Measurements from ENCODE around the gene SAMD4B. TPM values are rescaled to one million over a fixed set of nuclear protein-coding genes. Genes with fewer than 3 reads are reported as not detected.

The SAMD4B gene
- total and polyA plus RNA-seq, 9 donors, result 59.0 to 139 (median 110) TPM

- Histone ChIP-seq H3K9me3 (no peaks in the 10 kb centered on the region), H3K27ac (peak overlapping the region; percentile 87 to 98), H3K27me3 (no peaks in the 10 kb centered on the region), H3K36me3 (no peaks in the 10 kb centered on the region), H3K4me3 (peak overlapping the region; percentile 97), H3K4me1 (ENCODE audit: insufficient read depth) (peaks cover 24% of the 10 kb centered on the region)
- 10 to 12% (median 11%) methylated on average over 9 of the region's 9 CpGs for WGBS, 3 donors
- TF ChIP-seq POLR2A (IDR thresholded peaks at IDR 0.05) (peak; percentile 61), EP300 (IDR thresholded peaks at IDR 0.05) (no peak), CTCF (IDR thresholded peaks at IDR 0.05) (peak in 1 of 3 donors; percentile 8)
- peak in 3 of 5 donors; percentile 65 to 78 (median 65) for DNase-seq
- intact Hi-C loops (cut with DNase I), result no loop called here
Measured at GRCh38 chr19:39411081-39411831, 69.0 kb downstream of the SAMD4B start.

GRCh38 chr19:39411832-39412099 lies 69.5 kb downstream of the SAMD4B start:
- Histone ChIP-seq H3K27me3 (no peaks in the 10 kb centered on the region), H3K27ac (peak overlapping the region; percentile 87 to 98), H3K36me3 (no peaks in the 10 kb centered on the region), H3K9me3 (no peaks in the 10 kb centered on the region), H3K4me1 (ENCODE audit: insufficient read depth) (peaks cover 24% of the 10 kb centered on the region), H3K4me3 (no peak overlapping the region)
- peak; percentile 39 to 94 (median 92) for TF ChIP-seq CTCF (IDR thresholded peaks at IDR 0.05)
- TF ChIP-seq POLR2A (IDR thresholded peaks at IDR 0.05), result no peak
- no peak for TF ChIP-seq EP300 (IDR thresholded peaks at IDR 0.05)
- DNase-seq, result peak; percentile 82 to 92 (median 88)
- 0 to 2% (median 1%) methylated on average over 7 of the region's 7 CpGs for WGBS, 3 donors
- intact Hi-C loops (cut with DNase I), result loop anchor here in 2 of 4 donors (2.0 kb wide), 2 partner anchors 15 to 33 kb away; partner anchors contain the start of gene SUPT5H (in 1 of the 2)

GRCh38 chr19:39412100-39412866 lies 70.1 kb downstream of the SAMD4B start, which contains the start of gene PLEKHG2:
TSS of gene PLEKHG2 (plus strand) at chr19:39412669. CDS start at chr19:39414087, 1,418 bp downstream.
- Histone ChIP-seq H3K27ac (peak within 1 kb of the TSS; percentile 87 to 98), H3K9me3 (no peaks in the 10 kb centered on the region), H3K27me3 (no peaks in the 10 kb centered on the region), H3K36me3 (no peaks in the 10 kb centered on the region), H3K4me1 (ENCODE audit: insufficient read depth) (peaks cover 24% of the 10 kb centered on the region), H3K4me3 (peak within 1 kb of the TSS; percentile 97)
- TF ChIP-seq POLR2A (IDR thresholded peaks at IDR 0.05), result peak; percentile 57
- peak; percentile 91 to 93 (median 92) for TF ChIP-seq CTCF (IDR thresholded peaks at IDR 0.05)
- peak; percentile 86 for TF ChIP-seq EP300 (IDR thresholded peaks at IDR 0.05)
- WGBS, 3 donors, result 0% methylated on average over 30 to 60 of the region's 60 CpGs
- DNase-seq, result peak; percentile 96 to 98 (median 98)
- intact Hi-C loops (cut with DNase I), result loop anchor here in 2 of 4 donors (2.0 kb wide), 2 partner anchors 15 to 33 kb away; partner anchors contain the start of gene SUPT5H (in 1 of the 2)

GRCh38 chr19:39412867-39413271 lies 70.6 kb downstream of the SAMD4B start:
- Histone ChIP-seq H3K9me3 (no peaks in the 10 kb centered on the region), H3K4me1 (ENCODE audit: insufficient read depth) (peaks cover 24% of the 10 kb centered on the region), H3K4me3 (peak overlapping the region; percentile 68), H3K36me3 (no peaks in the 10 kb centered on the region), H3K27me3 (no peaks in the 10 kb centered on the region), H3K27ac (peak overlapping the region; percentile 68 to 90)
- DNase-seq, result no peak
- intact Hi-C loops (cut with DNase I), result loop anchor here in 2 of 4 donors (2.0 kb wide), 2 partner anchors 16 to 32 kb away; partner anchors contain the start of gene SUPT5H (in 1 of the 2)
- TF ChIP-seq CTCF (IDR thresholded peaks at IDR 0.05) (no peak), EP300 (IDR thresholded peaks at IDR 0.05) (no peak), POLR2A (IDR thresholded peaks at IDR 0.05) (no peak)
- WGBS, 3 donors, result 0 to 1% (median 0%) methylated on average over 24 of the region's 24 CpGs
